ENCODE results near the gene ZMIZ1.

The ZMIZ1 gene

DNA sequence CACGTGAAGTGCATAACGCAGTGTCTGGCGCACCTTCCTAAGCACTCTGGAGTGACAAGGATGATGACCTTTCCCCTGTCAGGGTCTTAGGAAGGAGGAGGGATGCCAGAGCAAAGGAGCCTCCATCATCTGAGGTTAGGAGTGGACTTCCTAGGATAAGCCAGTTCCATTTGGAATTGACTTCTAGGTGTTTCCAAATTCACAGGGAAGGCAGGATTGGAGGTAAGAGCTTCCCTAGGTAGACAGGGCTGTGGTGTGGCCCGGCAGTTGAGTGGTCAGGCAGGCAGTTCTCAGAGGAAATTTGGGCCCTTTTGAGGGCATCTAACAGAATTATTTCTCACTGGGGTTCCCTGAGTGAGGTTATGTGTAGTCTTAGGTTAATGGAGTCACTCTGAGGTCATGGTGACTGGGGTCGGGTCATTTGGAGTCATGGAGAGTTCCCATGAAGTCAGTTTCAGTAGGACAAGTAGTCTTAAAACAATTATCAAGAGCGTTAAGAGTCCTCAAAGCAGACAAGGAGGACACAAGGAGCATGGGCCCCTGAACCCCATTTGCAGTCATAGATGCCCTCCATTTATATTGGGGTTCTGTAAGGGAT lies 286.8 kb downstream of the ZMIZ1 start:
- peaks cover 34% of the 10 kb centered on the region for H3K36me3 ChIP-seq (ENCODE audit: control insufficient read depth, insufficient read depth, low read length)
- TF ChIP-seq, protein P1, sequence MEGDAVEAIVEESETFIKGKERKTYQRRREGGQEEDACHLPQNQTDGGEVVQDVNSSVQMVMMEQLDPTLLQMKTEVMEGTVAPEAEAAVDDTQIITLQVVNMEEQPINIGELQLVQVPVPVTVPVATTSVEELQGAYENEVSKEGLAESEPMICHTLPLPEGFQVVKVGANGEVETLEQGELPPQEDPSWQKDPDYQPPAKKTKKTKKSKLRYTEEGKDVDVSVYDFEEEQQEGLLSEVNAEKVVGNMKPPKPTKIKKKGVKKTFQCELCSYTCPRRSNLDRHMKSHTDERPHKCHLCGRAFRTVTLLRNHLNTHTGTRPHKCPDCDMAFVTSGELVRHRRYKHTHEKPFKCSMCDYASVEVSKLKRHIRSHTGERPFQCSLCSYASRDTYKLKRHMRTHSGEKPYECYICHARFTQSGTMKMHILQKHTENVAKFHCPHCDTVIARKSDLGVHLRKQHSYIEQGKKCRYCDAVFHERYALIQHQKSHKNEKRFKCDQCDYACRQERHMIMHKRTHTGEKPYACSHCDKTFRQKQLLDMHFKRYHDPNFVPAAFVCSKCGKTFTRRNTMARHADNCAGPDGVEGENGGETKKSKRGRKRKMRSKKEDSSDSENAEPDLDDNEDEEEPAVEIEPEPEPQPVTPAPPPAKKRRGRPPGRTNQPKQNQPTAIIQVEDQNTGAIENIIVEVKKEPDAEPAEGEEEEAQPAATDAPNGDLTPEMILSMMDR (IDR thresholded peaks at IDR 0.05; ENCODE audit: insufficient read depth, low read length, poor library complexity, severe bottlenecking) = no peak

DNA sequence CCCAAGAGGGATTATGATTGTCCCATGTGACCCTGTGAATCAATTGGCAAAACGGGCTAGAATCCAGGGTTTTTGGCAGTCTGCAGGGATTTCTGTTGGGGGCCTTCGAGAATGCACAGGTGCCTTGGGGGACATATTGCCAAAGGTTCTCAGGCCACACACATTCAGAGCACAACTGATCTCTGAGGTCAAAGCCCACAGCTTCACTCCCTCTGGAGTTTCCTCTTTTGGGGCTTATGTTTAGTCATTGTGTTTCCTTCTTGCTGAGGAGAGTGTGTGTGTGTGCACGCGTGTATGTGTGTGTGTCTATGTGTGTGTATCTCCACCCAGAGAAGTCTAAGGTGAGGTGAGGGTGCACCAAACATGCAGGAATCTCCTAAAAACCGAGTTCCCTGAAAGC lies 287.3 kb downstream of the ZMIZ1 start:
- Histone ChIP-seq H3K36me3 (ENCODE audit: control insufficient read depth, insufficient read depth, low read length) (peaks cover 30% of the 10 kb centered on the region), H3K27me3 (replicated peaks; ENCODE audit: control insufficient read depth, insufficient read depth, low read length) (no peaks in the 10 kb centered on the region), H3K4me3 (replicated peaks; ENCODE audit: low read depth, low read length) (no peak overlapping the region)
- TF ChIP-seq, protein P1 (IDR thresholded peaks at IDR 0.05; ENCODE audit: insufficient read depth, low read length, poor library complexity, severe bottlenecking) = no peak
- DNase-seq (ENCODE audit: extremely low read depth, insufficient read length) = no peak

More for the DNA sequence above, 286.8 kb downstream of the ZMIZ1 start:
- DNase-seq (ENCODE audit: extremely low read depth, insufficient read length) = no peak
- H3K27me3 ChIP-seq (replicated peaks; ENCODE audit: control insufficient read depth, insufficient read depth, low read length) = no peaks in the 10 kb centered on the region
- no peak overlapping the region for H3K4me3 ChIP-seq (replicated peaks; ENCODE audit: low read depth, low read length)

- no peak for DNase-seq (ENCODE audit: extremely low read depth, insufficient read length)
- peaks cover 22% of the 10 kb centered on the region for H3K36me3 ChIP-seq (ENCODE audit: control insufficient read depth, insufficient read depth, low read length)
- H3K4me3 ChIP-seq (replicated peaks; ENCODE audit: low read depth, low read length) = no peak overlapping the region
- no peaks in the 10 kb centered on the region for H3K27me3 ChIP-seq (replicated peaks; ENCODE audit: control insufficient read depth, insufficient read depth, low read length)
- TF ChIP-seq, protein P1 (IDR thresholded peaks at IDR 0.05; ENCODE audit: insufficient read depth, low read length, poor library complexity, severe bottlenecking) = no peak
These were observed 288.4 kb downstream of the ZMIZ1 start for GRCh38 chr10:79357180-79357579.

DNA sequence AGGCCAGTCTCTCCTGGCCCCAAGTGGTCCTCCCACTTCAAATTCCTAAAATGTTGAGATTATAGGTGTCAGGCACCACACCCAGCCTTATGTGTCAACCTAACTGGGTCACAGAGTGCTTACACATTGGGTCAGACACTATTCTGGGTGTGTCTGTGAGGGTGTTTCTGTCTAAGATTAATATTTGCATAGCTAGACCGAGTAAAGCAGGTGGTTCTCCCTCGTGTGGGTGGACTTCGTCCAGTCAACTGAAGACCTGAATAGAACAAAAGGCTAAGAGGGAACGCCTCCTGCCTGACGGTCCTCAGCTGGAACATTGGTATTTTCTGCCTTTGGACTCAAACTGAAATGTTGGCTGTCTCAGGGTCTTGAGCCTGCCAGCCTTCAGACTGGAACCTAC lies 290.0 kb downstream of the ZMIZ1 start:
- H3K4me3 ChIP-seq (replicated peaks; ENCODE audit: low read depth, low read length) = no peak overlapping the region
- TF ChIP-seq, protein P1 (IDR thresholded peaks at IDR 0.05; ENCODE audit: insufficient read depth, low read length, poor library complexity, severe bottlenecking) = no peak
- no peak for DNase-seq (ENCODE audit: extremely low read depth, insufficient read length)
- H3K27me3 ChIP-seq (replicated peaks; ENCODE audit: control insufficient read depth, insufficient read depth, low read length) = no peaks in the 10 kb centered on the region; the same call in 1 of the 2 replicates
- H3K36me3 ChIP-seq (ENCODE audit: control insufficient read depth, insufficient read depth, low read length) = peaks cover 9% of the 10 kb centered on the region

DNA sequence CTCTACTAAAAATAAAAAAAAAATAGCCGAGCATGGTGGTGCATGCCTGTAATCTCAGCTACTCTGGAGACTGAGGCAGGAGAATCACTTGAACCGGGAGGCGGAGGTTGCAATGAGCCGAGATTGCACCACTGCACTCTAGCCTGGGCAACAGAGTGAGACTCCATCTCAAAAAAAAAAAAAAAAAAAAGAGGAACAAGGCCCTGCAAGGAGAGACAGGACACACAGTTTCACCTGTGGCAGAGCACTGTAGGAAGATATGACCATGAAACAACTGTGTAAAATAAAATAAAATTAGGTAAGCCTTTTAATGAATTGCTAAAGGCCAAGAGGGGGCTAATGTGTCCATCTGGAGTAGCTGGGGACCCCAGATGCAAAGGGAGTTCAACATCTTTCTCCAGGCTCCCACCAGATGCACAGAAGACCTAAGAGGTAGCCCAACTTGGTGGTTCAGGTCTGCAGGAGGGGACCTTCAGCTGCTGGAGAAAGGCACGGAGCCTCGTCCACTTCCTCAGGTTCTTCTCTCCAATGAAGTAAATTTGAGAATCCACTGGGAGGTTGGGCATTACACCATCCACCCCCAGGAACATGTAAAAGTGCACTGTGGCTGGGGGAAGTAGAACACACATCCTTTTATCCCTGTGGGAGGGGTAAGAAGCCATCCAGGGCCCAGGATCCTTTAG lies 291.2 kb downstream of the ZMIZ1 start:
- H3K36me3 ChIP-seq (ENCODE audit: control insufficient read depth, insufficient read depth, low read length) = no peaks in the 10 kb centered on the region; the same call in none of the 2 replicates
- DNase-seq (ENCODE audit: extremely low read depth, insufficient read length) = no peak
- H3K27me3 ChIP-seq (replicated peaks; ENCODE audit: control insufficient read depth, insufficient read depth, low read length) = no peaks in the 10 kb centered on the region; the same call in 1 of the 2 replicates
- H3K4me3 ChIP-seq (replicated peaks; ENCODE audit: low read depth, low read length) = no peak overlapping the region
- TF ChIP-seq, protein P1 (IDR thresholded peaks at IDR 0.05; ENCODE audit: insufficient read depth, low read length, poor library complexity, severe bottlenecking) = no peak
